ENCODE measurements around the gene ADAMTS17.

The ADAMTS17 gene

GRCh38 chr15:100036015-100036414, 305.8 kb downstream of the ADAMTS17 start:
- Histone ChIP-seq H3K36me3 (ENCODE audit: insufficient read depth, low read length) (no peaks in the 10 kb centered on the region), H3K4me3 (ENCODE audit: low read length) (no peak overlapping the region), H3K4me2 (ENCODE audit: low read length) (no peak overlapping the region), H3K27me3 (ENCODE audit: control insufficient read depth, insufficient read depth, low read length) (no peaks in the 10 kb centered on the region), H3K9me3 (replicated peaks; ENCODE audit: low read length) (no peaks in the 10 kb centered on the region), H3K9ac (ENCODE audit: low read depth, low read length) (no peak overlapping the region), H3K4me1 (ENCODE audit: control insufficient read depth, insufficient read depth, low read length) (peaks cover 23% of the 10 kb centered on the region)

- no peak overlapping the region for H3K4me2 ChIP-seq (ENCODE audit: low read length)
- H3K4me1 ChIP-seq (ENCODE audit: control insufficient read depth, insufficient read depth, low read length): peaks cover 24% of the 10 kb centered on the region
- H3K9me3 ChIP-seq (replicated peaks; ENCODE audit: low read length): no peaks in the 10 kb centered on the region
- H3K27me3 ChIP-seq (ENCODE audit: control insufficient read depth, insufficient read depth, low read length): no peaks in the 10 kb centered on the region
- no peak overlapping the region for H3K4me3 ChIP-seq (ENCODE audit: low read length)
- no peak overlapping the region for H3K9ac ChIP-seq (ENCODE audit: low read depth, low read length)
- no peaks in the 10 kb centered on the region for H3K36me3 ChIP-seq (ENCODE audit: insufficient read depth, low read length)
Measured at GRCh38 chr15:100034191-100034590, 307.6 kb downstream of the ADAMTS17 start.

- Histone ChIP-seq H3K27me3 (ENCODE audit: control insufficient read depth, insufficient read depth, low read length) (no peaks in the 10 kb centered on the region), H3K36me3 (ENCODE audit: insufficient read depth, low read length) (no peaks in the 10 kb centered on the region), H3K4me1 (ENCODE audit: control insufficient read depth, insufficient read depth, low read length) (peaks cover 24% of the 10 kb centered on the region), H3K9ac (ENCODE audit: low read depth, low read length) (no peak overlapping the region), H3K4me2 (ENCODE audit: low read length) (no peak overlapping the region), H3K4me3 (ENCODE audit: low read length) (no peak overlapping the region), H3K9me3 (replicated peaks; ENCODE audit: low read length) (no peaks in the 10 kb centered on the region)
Measured at GRCh38 chr15:100033140-100033857, 308.5 kb downstream of the ADAMTS17 start.

- no peak overlapping the region for H3K9ac ChIP-seq (ENCODE audit: low read depth, low read length)
- no peaks in the 10 kb centered on the region for H3K27me3 ChIP-seq (ENCODE audit: control insufficient read depth, insufficient read depth, low read length)
- H3K4me2 ChIP-seq (ENCODE audit: low read length): no peak overlapping the region
- H3K36me3 ChIP-seq (ENCODE audit: insufficient read depth, low read length): no peaks in the 10 kb centered on the region
- H3K4me1 ChIP-seq (ENCODE audit: control insufficient read depth, insufficient read depth, low read length): peaks cover 24% of the 10 kb centered on the region
- H3K4me3 ChIP-seq (ENCODE audit: low read length): no peak overlapping the region
- no peaks in the 10 kb centered on the region for H3K9me3 ChIP-seq (replicated peaks; ENCODE audit: low read length)
Measured at GRCh38 chr15:100032358-100033085, 309.3 kb downstream of the ADAMTS17 start.

GRCh38 chr15:100031665-100032357, 310.0 kb downstream of the ADAMTS17 start:
- peaks cover 24% of the 10 kb centered on the region for H3K4me1 ChIP-seq (ENCODE audit: control insufficient read depth, insufficient read depth, low read length)
- no peaks in the 10 kb centered on the region for H3K9me3 ChIP-seq (replicated peaks; ENCODE audit: low read length)
- no peak overlapping the region for H3K9ac ChIP-seq (ENCODE audit: low read depth, low read length)
- no peaks in the 10 kb centered on the region for H3K27me3 ChIP-seq (ENCODE audit: control insufficient read depth, insufficient read depth, low read length)
- no peaks in the 10 kb centered on the region for H3K36me3 ChIP-seq (ENCODE audit: insufficient read depth, low read length)
- no peak overlapping the region for H3K4me3 ChIP-seq (ENCODE audit: low read length)
- no peak overlapping the region for H3K4me2 ChIP-seq (ENCODE audit: low read length)

- no peak overlapping the region for H3K9ac ChIP-seq (ENCODE audit: low read depth, low read length)
- peaks cover 24% of the 10 kb centered on the region for H3K4me1 ChIP-seq (ENCODE audit: control insufficient read depth, insufficient read depth, low read length)
- no peaks in the 10 kb centered on the region for H3K36me3 ChIP-seq (ENCODE audit: insufficient read depth, low read length)
- H3K27me3 ChIP-seq (ENCODE audit: control insufficient read depth, insufficient read depth, low read length): no peaks in the 10 kb centered on the region
- no peak overlapping the region for H3K4me3 ChIP-seq (ENCODE audit: low read length)
- no peak overlapping the region for H3K4me2 ChIP-seq (ENCODE audit: low read length)
- H3K9me3 ChIP-seq (replicated peaks; ENCODE audit: low read length): no peaks in the 10 kb centered on the region
Measured at GRCh38 chr15:100030586-100031229, 311.1 kb downstream of the ADAMTS17 start.

- no peaks in the 10 kb centered on the region for H3K27me3 ChIP-seq (ENCODE audit: control insufficient read depth, insufficient read depth, low read length)
- no peak overlapping the region for H3K9ac ChIP-seq (ENCODE audit: low read depth, low read length)
- H3K4me3 ChIP-seq (ENCODE audit: low read length): no peak overlapping the region
- H3K9me3 ChIP-seq (replicated peaks; ENCODE audit: low read length): no peaks in the 10 kb centered on the region
- peaks cover 24% of the 10 kb centered on the region for H3K4me1 ChIP-seq (ENCODE audit: control insufficient read depth, insufficient read depth, low read length)
- H3K4me2 ChIP-seq (ENCODE audit: low read length): no peak overlapping the region
- no peaks in the 10 kb centered on the region for H3K36me3 ChIP-seq (ENCODE audit: insufficient read depth, low read length)
Measured at GRCh38 chr15:100029868-100030479, 311.8 kb downstream of the ADAMTS17 start.

GRCh38 chr15:100029045-100029444, 312.7 kb downstream of the ADAMTS17 start:
- Histone ChIP-seq H3K9ac (ENCODE audit: low read depth, low read length) (no peak overlapping the region), H3K4me3 (ENCODE audit: low read length) (no peak overlapping the region), H3K4me1 (ENCODE audit: control insufficient read depth, insufficient read depth, low read length) (peaks cover 24% of the 10 kb centered on the region), H3K36me3 (ENCODE audit: insufficient read depth, low read length) (no peaks in the 10 kb centered on the region), H3K4me2 (ENCODE audit: low read length) (no peak overlapping the region), H3K27me3 (ENCODE audit: control insufficient read depth, insufficient read depth, low read length) (no peaks in the 10 kb centered on the region), H3K9me3 (replicated peaks; ENCODE audit: low read length) (no peaks in the 10 kb centered on the region)

GRCh38 chr15:100026041-100026440, 315.7 kb downstream of the ADAMTS17 start:
- no peak overlapping the region for H3K9ac ChIP-seq (ENCODE audit: low read depth, low read length)
- no peaks in the 10 kb centered on the region for H3K9me3 ChIP-seq (replicated peaks; ENCODE audit: low read length)
- H3K4me1 ChIP-seq (ENCODE audit: control insufficient read depth, insufficient read depth, low read length): peaks cover 7% of the 10 kb centered on the region
- H3K4me2 ChIP-seq (ENCODE audit: low read length): no peak overlapping the region
- H3K27me3 ChIP-seq (ENCODE audit: control insufficient read depth, insufficient read depth, low read length): peaks cover 3% of the 10 kb centered on the region
- H3K4me3 ChIP-seq (ENCODE audit: low read length): no peak overlapping the region
- H3K36me3 ChIP-seq (ENCODE audit: insufficient read depth, low read length): no peaks in the 10 kb centered on the region

- Histone ChIP-seq H3K4me1 (ENCODE audit: control insufficient read depth, insufficient read depth, low read length) (no peaks in the 10 kb centered on the region), H3K4me3 (ENCODE audit: low read length) (no peak overlapping the region), H3K36me3 (ENCODE audit: insufficient read depth, low read length) (no peaks in the 10 kb centered on the region)
Measured at GRCh38 chr15:100022806-100023205, 319.0 kb downstream of the ADAMTS17 start.

GRCh38 chr15:100022391-100022790, 319.4 kb downstream of the ADAMTS17 start:
- H3K4me3 ChIP-seq (ENCODE audit: low read length): no peak overlapping the region
- H3K36me3 ChIP-seq (ENCODE audit: insufficient read depth, low read length): no peaks in the 10 kb centered on the region
- H3K9ac ChIP-seq (ENCODE audit: low read depth, low read length): no peak overlapping the region
- H3K27me3 ChIP-seq (ENCODE audit: control insufficient read depth, insufficient read depth, low read length): peaks cover 6% of the 10 kb centered on the region
- no peaks in the 10 kb centered on the region for H3K9me3 ChIP-seq (replicated peaks; ENCODE audit: low read length)
- no peak overlapping the region for H3K4me2 ChIP-seq (ENCODE audit: low read length)
- H3K4me1 ChIP-seq (ENCODE audit: control insufficient read depth, insufficient read depth, low read length): no peaks in the 10 kb centered on the region

More at GRCh38 chr15:100022806-100023205, 319.0 kb downstream of the ADAMTS17 start:
- H3K9me3 ChIP-seq (replicated peaks; ENCODE audit: low read length): no peaks in the 10 kb centered on the region
- H3K4me2 ChIP-seq (ENCODE audit: low read length): no peak overlapping the region
- no peak overlapping the region for H3K9ac ChIP-seq (ENCODE audit: low read depth, low read length)
- H3K27me3 ChIP-seq (ENCODE audit: control insufficient read depth, insufficient read depth, low read length): peaks cover 6% of the 10 kb centered on the region

All from skeletal muscle satellite cell (primary cell).